Measurements from ENCODE around the gene NEK9. TPM values are rescaled to one million over a fixed set of nuclear protein-coding genes. Genes with fewer than 3 reads are reported as not detected.

NEK9 gene
- total RNA-seq, 4 donors from 2014 or later, result 65.4 to 84.6 (median 76.9) TPM

DNA sequence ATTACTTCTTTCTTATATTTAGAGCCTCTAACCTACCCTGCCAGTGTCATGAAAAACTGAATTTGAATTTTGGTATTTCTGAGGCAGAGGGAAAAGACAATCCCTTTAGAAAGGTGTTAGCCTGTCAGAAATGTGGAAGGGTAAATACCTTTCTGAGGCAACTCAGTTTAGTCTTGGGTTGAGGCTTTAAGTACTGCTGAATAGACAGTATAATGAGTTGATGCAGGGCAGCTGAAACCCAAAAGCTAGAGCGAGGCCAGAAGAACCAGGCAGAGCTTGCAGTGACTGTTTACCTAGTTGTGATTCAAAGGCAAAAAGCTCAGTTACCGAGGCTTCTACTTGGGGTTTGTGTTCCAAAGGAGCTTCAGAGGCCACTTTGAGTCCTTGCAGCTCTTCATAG lies 38.7 kb downstream of the NEK9 start:
- intact Hi-C loops (cut with DNase I), result loop anchor here (5.0 to 10.0 kb wide), 3 partner anchors 141 to 226 kb away; no protein-coding TSS in a partner anchor
- DNase-seq, result no peak
- 82 to 95% methylated on average over 2 of the region's 2 CpGs for WGBS, 2 donors
- TF ChIP-seq POLR2A (IDR thresholded peaks at IDR 0.05), result no peak
- Histone ChIP-seq H3K27me3 (no peaks in the 10 kb centered on the region), H3K4me1 (peaks cover 13% of the 10 kb centered on the region in 2 donors), H3K9me3 (no peaks in the 10 kb centered on the region), H3K36me3 (peaks cover 39 to 50% of the 10 kb centered on the region in 2 donors), H3K4me3 (replicated peaks in 1 of 3) (no peak overlapping the region), H3K27ac (peak overlapping the region in 1 of 3 donors; percentile 10)

DNA sequence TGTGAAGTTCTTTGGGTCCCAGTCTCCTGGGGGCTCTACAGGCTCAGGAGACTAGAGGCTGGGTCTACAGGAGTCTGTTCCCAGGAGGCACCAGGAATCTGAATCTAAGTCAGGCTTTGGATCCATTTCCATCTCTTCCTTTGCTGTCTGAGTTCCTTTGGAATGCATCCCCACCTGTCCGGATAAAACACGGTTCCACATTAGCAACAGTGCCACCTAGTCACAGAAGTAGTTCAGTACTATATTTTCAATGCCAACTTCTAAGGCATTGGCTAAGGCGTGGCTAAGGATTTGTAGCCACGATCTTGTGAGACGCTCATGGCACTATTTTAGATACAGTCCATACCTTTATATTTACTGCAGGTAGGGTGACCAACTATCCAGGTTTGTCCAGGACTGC lies 42.3 kb downstream of the NEK9 start:
- no peak for TF ChIP-seq POLR2A (IDR thresholded peaks at IDR 0.05)
- TF ChIP-seq, protein P1, sequence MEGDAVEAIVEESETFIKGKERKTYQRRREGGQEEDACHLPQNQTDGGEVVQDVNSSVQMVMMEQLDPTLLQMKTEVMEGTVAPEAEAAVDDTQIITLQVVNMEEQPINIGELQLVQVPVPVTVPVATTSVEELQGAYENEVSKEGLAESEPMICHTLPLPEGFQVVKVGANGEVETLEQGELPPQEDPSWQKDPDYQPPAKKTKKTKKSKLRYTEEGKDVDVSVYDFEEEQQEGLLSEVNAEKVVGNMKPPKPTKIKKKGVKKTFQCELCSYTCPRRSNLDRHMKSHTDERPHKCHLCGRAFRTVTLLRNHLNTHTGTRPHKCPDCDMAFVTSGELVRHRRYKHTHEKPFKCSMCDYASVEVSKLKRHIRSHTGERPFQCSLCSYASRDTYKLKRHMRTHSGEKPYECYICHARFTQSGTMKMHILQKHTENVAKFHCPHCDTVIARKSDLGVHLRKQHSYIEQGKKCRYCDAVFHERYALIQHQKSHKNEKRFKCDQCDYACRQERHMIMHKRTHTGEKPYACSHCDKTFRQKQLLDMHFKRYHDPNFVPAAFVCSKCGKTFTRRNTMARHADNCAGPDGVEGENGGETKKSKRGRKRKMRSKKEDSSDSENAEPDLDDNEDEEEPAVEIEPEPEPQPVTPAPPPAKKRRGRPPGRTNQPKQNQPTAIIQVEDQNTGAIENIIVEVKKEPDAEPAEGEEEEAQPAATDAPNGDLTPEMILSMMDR (IDR thresholded peaks at IDR 0.05), result peak in 5 of 6 experiments; percentile 43 to 73 (median 65)
- H3K27ac ChIP-seq, result peak overlapping the region; percentile 67 to 84 (median 79)
- 38 to 42% methylated on average over 5 of the region's 5 CpGs for WGBS, 2 donors
- H3K36me3 ChIP-seq, result peaks cover 32 to 36% of the 10 kb centered on the region in 2 donors
- H3K4me3 ChIP-seq (replicated peaks in 1 of 3), result no peak overlapping the region
- intact Hi-C loops (cut with DNase I), result loop anchor here (10.0 kb wide), 1 partner anchor 170 kb away; no protein-coding TSS in a partner anchor
- H3K9me3 ChIP-seq, result no peaks in the 10 kb centered on the region
- H3K4me1 ChIP-seq, result peaks cover 30 to 36% of the 10 kb centered on the region in 2 donors
- H3K27me3 ChIP-seq, result no peaks in the 10 kb centered on the region
- peak; percentile 54 to 62 for DNase-seq

DNA sequence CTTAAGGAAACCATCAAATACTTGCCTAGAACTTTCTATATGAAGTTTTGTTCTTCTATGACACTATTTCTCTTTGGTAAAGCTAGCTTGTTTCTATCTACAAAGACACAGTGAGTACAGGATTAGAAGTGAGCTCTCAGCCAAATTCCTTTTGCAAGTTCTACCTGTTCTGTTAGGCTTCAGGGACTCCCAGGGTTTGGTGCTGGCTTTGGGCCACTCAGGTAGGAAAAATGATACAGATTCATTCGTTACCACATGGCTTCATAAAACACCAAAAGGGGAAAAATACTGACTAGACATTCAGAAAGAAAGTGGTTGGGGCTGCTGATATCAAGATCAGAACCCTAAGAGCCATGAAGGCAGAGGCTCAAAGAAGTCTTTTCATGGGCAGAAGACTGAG lies 43.6 kb downstream of the NEK9 start:
- 31 to 45% methylated on average over 1 of the region's 1 CpG for WGBS, 2 donors
- intact Hi-C loops (cut with DNase I), result loop anchor here (10.0 kb wide), 1 partner anchor 168 kb away; no protein-coding TSS in a partner anchor
- Histone ChIP-seq H3K9me3 (no peaks in the 10 kb centered on the region), H3K36me3 (peaks cover 31 to 35% of the 10 kb centered on the region in 2 donors), H3K27me3 (no peaks in the 10 kb centered on the region), H3K4me1 (peaks cover 30 to 36% of the 10 kb centered on the region in 2 donors), H3K4me3 (replicated peaks in 1 of 3) (no peak overlapping the region), H3K27ac (peak overlapping the region; percentile 67 to 84 (median 79))
- peak; percentile 76 to 85 for DNase-seq
- no peak for TF ChIP-seq POLR2A (IDR thresholded peaks at IDR 0.05)

DNA sequence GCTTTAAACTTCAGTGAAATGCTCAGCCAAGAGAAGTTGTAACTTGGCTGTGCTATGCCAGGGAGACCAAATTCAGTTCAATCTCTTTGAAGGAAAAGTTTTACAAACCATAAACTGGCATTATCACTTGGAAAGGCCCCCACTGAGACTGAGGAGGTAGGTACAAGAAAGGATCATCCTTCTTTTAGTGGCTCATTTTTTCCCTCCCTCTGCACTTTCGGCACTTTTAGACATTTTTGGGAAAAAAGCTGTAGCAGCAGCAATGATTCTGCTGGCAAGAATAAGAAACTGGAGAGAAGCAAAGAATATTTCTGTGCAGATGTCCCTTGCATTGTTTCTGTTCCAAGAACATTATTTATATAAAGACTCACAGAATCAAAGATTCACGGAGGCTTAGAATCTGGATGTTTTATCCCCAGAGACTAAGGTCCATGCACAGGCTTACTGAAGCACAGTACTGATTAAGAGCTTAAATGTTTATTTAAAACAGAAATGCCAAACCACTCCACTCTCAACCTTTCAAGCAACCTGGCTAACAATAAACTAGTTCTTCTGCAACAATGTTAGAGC lies 45.1 kb downstream of the NEK9 start:
- Histone ChIP-seq H3K27ac (peak overlapping the region; percentile 63 to 79 (median 67)), H3K4me1 (peaks cover 30 to 36% of the 10 kb centered on the region in 2 donors), H3K36me3 (peaks cover 16 to 19% of the 10 kb centered on the region in 2 donors), H3K9me3 (no peaks in the 10 kb centered on the region), H3K27me3 (no peaks in the 10 kb centered on the region), H3K4me3 (replicated peaks in 1 of 3) (no peak overlapping the region)
- DNase-seq, result no peak
- TF ChIP-seq POLR2A (IDR thresholded peaks at IDR 0.05), result no peak
- TF ChIP-seq, protein P1 (IDR thresholded peaks at IDR 0.05), result no peak
- intact Hi-C loops (cut with DNase I), result loop anchor here (10.0 kb wide), 1 partner anchor 167 kb away; no protein-coding TSS in a partner anchor
- WGBS, 2 donors, result 24 to 35% methylated on average over 2 of the region's 2 CpGs

DNA sequence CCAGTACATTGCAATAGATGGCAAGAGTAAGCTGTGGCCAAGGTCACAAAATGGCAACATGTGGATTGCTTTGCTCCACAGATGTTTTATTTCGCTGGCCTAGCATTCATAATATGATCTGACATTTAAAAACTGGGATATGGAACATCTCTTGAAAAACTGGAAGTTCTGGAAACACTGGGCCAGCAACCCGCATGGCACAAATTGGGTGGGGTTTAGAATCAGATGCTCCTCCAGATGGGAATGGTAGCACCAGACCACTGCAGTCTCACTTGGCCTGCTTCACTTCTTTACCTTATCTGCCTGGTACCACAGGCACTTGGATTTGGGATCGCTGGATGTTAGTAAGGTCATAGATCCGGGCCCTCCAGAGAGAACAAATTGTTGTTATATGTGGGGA lies 47.3 kb downstream of the NEK9 start:
- H3K9me3 ChIP-seq, result no peaks in the 10 kb centered on the region
- no peaks in the 10 kb centered on the region for H3K27me3 ChIP-seq
- H3K4me3 ChIP-seq (replicated peaks in 1 of 3), result no peak overlapping the region
- peak overlapping the region in 1 of 3 donors; percentile 51 for H3K27ac ChIP-seq
- 74 to 92% methylated on average over 4 of the region's 4 CpGs for WGBS, 2 donors
- peaks cover 5 to 8% of the 10 kb centered on the region in 2 donors for H3K36me3 ChIP-seq
- TF ChIP-seq, protein P1 (IDR thresholded peaks at IDR 0.05), result no peak
- no peak for TF ChIP-seq POLR2A (IDR thresholded peaks at IDR 0.05)
- DNase-seq, result no peak
- intact Hi-C loops (cut with DNase I), result no loop called here
- H3K4me1 ChIP-seq, result peaks cover 30 to 36% of the 10 kb centered on the region in 2 donors

DNA sequence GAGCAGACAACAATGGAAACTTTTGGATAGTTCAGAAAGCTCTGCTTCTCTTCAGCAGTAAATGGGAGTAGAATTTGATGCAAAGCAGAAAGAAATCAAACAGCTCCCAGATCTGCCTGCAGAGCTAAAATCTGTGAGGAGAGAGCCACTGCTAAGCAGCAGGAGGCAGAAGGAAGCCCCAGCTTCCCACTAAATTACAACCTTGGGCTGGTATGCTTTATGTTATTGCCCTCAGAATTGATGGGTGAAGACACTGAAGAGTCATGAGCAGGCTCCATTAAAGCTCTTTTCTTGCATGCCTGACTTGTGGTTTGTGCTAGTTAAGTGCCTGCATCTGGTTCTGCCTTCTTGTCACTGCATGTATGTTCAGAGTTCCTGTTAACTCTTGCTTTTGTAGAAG lies 49.1 kb downstream of the NEK9 start:
- Histone ChIP-seq H3K4me3 (replicated peaks in 1 of 3) (no peak overlapping the region), H3K27me3 (no peaks in the 10 kb centered on the region), H3K36me3 (no peaks in the 10 kb centered on the region), H3K9me3 (no peaks in the 10 kb centered on the region), H3K4me1 (peaks cover 19 to 26% of the 10 kb centered on the region in 2 donors), H3K27ac (peak overlapping the region in 1 of 3 donors; percentile 26)
- intact Hi-C loops (cut with DNase I), result no loop called here
- TF ChIP-seq, protein P1 (IDR thresholded peaks at IDR 0.05), result no peak
- no peak for TF ChIP-seq POLR2A (IDR thresholded peaks at IDR 0.05)
- DNase-seq, result no peak
